Left ventricle myocardium inferior (tissue), 1 donor: ENCODE results near the gene PECR. TPM values are rescaled to one million over a fixed set of nuclear protein-coding genes. Genes with fewer than 3 reads are reported as not detected.

Experiments used
- DNase-seq: peaks from one replicate; pipeline ENCODE4 v3.0.0-alpha.2; 2020
- H3K27ac ChIP-seq: fragments of 200-600 bp; replicated peaks from 2 replicates; pipeline ENCODE4 v1.8.0; 2021
- H3K27me3 ChIP-seq: fragments of 200-600 bp; 2 replicates; pipeline ENCODE4 v1.8.0; 2021; ENCODE audit warnings: low read depth
- H3K36me3 ChIP-seq: fragments of 200-600 bp; 2 replicates; pipeline ENCODE4 v1.8.0; 2021
- H3K4me1 ChIP-seq: fragments of 200-600 bp; 2 replicates; pipeline ENCODE4 v1.8.0; 2021
- H3K4me3 ChIP-seq: fragments of 200-600 bp; 2 replicates; pipeline ENCODE4 v1.8.0; 2021; ENCODE audit warnings: mild to moderate bottlenecking, moderate library complexity
- H3K9me3 ChIP-seq: fragments of 200-600 bp; replicated peaks from 2 replicates; pipeline ENCODE4 v1.8.0; 2021
- intact Hi-C: fragments of 100-400 bp; cut with micrococcal nuclease; formaldehyde crosslinking; loops from one replicate; pipeline ENCODE4 v1.11.0; 2022
- total RNA-seq: library from RNA; stranded (reverse); fragmentation: NEBNext Ultra II Directional; extraction: Animal tissue kit (Norgen Biotek cat#: 25700); gene quantifications from one replicate; pipeline ENCODE4 v1.2.1, GENCODE V29; 2021
- TF ChIP-seq, protein P1 (sequence below): fragments of 200-600 bp; IDR thresholded peaks from 2 replicates; pipeline ENCODE4 v1.8.0; 2021; ENCODE audit warnings: antibody characterized with exemption, mild to moderate bottlenecking, borderline replicate concordance
- donor health status: DM: no; HTN: yes; CAD: no; lungs with severe emphysema.

The PECR gene
- total RNA-seq, 1 donor from 2014 or later, result 4.0 TPM

DNA sequence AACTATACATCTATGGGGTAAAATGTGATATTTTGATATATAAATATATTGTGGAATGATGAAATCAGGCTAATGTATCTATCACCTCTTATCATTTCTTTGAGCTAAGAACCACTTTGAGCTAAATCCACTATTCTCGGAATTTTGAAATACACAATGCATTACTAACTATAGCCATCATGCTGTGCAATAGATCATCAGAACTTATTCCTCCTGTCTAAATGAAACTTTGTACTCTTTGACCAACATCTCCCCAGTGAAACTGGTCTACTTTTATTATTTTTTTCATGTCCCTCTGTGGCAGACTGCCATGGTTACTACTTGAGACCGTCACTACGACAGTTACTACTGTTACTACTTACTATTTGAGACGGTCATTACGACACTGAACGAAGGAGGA, 11.4 kb downstream of the PECR start:
- TF ChIP-seq, protein P1, sequence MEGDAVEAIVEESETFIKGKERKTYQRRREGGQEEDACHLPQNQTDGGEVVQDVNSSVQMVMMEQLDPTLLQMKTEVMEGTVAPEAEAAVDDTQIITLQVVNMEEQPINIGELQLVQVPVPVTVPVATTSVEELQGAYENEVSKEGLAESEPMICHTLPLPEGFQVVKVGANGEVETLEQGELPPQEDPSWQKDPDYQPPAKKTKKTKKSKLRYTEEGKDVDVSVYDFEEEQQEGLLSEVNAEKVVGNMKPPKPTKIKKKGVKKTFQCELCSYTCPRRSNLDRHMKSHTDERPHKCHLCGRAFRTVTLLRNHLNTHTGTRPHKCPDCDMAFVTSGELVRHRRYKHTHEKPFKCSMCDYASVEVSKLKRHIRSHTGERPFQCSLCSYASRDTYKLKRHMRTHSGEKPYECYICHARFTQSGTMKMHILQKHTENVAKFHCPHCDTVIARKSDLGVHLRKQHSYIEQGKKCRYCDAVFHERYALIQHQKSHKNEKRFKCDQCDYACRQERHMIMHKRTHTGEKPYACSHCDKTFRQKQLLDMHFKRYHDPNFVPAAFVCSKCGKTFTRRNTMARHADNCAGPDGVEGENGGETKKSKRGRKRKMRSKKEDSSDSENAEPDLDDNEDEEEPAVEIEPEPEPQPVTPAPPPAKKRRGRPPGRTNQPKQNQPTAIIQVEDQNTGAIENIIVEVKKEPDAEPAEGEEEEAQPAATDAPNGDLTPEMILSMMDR, result no peak
- no peaks in the 10 kb centered on the region for H3K27me3 ChIP-seq
- H3K9me3 ChIP-seq, result no peaks in the 10 kb centered on the region
- peaks cover 24% of the 10 kb centered on the region for H3K36me3 ChIP-seq
- H3K4me1 ChIP-seq, result no peaks in the 10 kb centered on the region
- no peak for DNase-seq
- no peak overlapping the region for H3K4me3 ChIP-seq
- intact Hi-C loops, result no loop called here
- no peak overlapping the region for H3K27ac ChIP-seq

- no peaks in the 10 kb centered on the region for H3K4me1 ChIP-seq
- no peaks in the 10 kb centered on the region for H3K9me3 ChIP-seq
- TF ChIP-seq, protein P1, result no peak
- intact Hi-C loops, result no loop called here
- H3K27me3 ChIP-seq, result no peaks in the 10 kb centered on the region
- H3K4me3 ChIP-seq, result no peak overlapping the region
- H3K27ac ChIP-seq, result no peak overlapping the region
- DNase-seq, result no peak
- peaks cover 30% of the 10 kb centered on the region for H3K36me3 ChIP-seq
Measured at GRCh38 chr2:216069028-216069427, 12.6 kb downstream of the PECR start.

DNA sequence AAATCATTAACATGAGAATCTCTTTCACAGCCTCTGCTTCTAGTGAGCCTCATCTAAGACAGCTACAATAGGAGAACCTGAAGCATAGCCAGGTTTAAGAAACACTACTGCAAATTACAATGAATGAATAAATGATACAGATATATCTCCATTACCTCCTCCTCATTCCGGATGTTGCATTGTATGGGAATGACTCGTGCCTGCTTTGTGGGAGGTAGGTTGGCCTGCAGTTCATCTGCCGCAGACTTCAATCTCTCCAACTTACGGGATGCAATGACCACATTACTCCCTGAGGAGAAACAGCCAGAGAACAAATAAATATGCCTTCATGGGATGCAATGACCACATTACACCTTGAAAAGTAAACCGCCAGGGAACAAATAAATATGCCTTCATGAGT, 15.4 kb downstream of the PECR start:
- TF ChIP-seq, protein P1, result no peak
- intact Hi-C loops, result no loop called here

DNA sequence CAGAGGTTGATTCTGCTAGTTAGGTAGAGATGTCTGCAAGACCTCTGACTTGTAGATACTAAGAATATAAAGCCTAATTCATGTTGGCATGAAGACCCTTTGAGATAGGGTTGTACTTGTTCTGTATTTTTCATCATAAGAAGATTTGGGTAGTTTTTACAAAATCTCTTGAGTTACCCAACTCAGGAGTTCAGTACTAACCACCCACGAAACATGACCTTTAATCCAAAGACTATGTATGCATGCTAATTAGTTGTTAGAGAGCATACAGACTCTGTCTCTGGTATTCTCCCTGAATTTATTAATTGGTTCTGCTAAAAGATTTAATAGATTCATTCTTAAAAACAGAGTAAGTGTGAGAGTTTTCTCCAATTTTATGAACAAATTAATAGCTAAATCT, 16.9 kb downstream of the PECR start:
- intact Hi-C loops, result no loop called here
- Histone ChIP-seq H3K4me1 (no peaks in the 10 kb centered on the region), H3K27ac (no peak overlapping the region), H3K4me3 (no peak overlapping the region), H3K36me3 (peaks cover 25% of the 10 kb centered on the region), H3K27me3 (no peaks in the 10 kb centered on the region), H3K9me3 (no peaks in the 10 kb centered on the region)
- no peak for DNase-seq
- TF ChIP-seq, protein P1, result no peak

More for the DNA sequence above, 15.4 kb downstream of the PECR start:
- H3K4me1 ChIP-seq, result no peaks in the 10 kb centered on the region
- no peaks in the 10 kb centered on the region for H3K9me3 ChIP-seq
- H3K27ac ChIP-seq, result no peak overlapping the region
- no peak for DNase-seq
- H3K27me3 ChIP-seq, result no peaks in the 10 kb centered on the region
- peaks cover 25% of the 10 kb centered on the region for H3K36me3 ChIP-seq
- H3K4me3 ChIP-seq, result no peak overlapping the region

GRCh38 chr2:216064014-216064630, 17.5 kb downstream of the PECR start:
- no peak overlapping the region for H3K27ac ChIP-seq
- TF ChIP-seq, protein P1, result peak; percentile 29
- H3K4me1 ChIP-seq, result no peaks in the 10 kb centered on the region
- H3K4me3 ChIP-seq, result no peak overlapping the region
- H3K27me3 ChIP-seq, result no peaks in the 10 kb centered on the region
- H3K9me3 ChIP-seq, result no peaks in the 10 kb centered on the region
- intact Hi-C loops, result no loop called here
- DNase-seq, result no peak
- peaks cover 31% of the 10 kb centered on the region for H3K36me3 ChIP-seq
